Ishikawa (cell line): Measurements from ENCODE around the gene GALNT1.

Experiments
- CEBPB ChIP-seq: IDR thresholded peaks from 2 replicates; pipeline ENCODE4 v1.6.1; 2012
- CREB1 ChIP-seq: IDR thresholded peaks from 2 replicates; pipeline ENCODE4 v1.6.1; 2012; ENCODE audit warnings: low read depth
- EGR1 ChIP-seq: IDR thresholded peaks from 2 replicates; pipeline ENCODE4 v1.6.1; 2012
- EP300 ChIP-seq: IDR thresholded peaks from 2 replicates; pipeline ENCODE4 v1.6.1; 2012; ENCODE audit warnings: borderline replicate concordance
- FOXM1 ChIP-seq: IDR thresholded peaks from 2 replicates; pipeline ENCODE4 v1.6.1; 2012; ENCODE audit warnings: low read depth, borderline replicate concordance
- MAX ChIP-seq: IDR thresholded peaks from 2 replicates; pipeline ENCODE4 v1.6.1; 2012
- NFIC ChIP-seq: IDR thresholded peaks from 2 replicates; pipeline ENCODE4 v1.6.1; 2012
- RAD21 ChIP-seq: IDR thresholded peaks from 2 replicates; pipeline ENCODE4 v1.6.1; 2012; ENCODE audit warnings: low read depth
- TAF1 ChIP-seq: IDR thresholded peaks from 2 replicates; pipeline ENCODE4 v1.6.1; 2012; ENCODE audit warnings: low read depth, mild to moderate bottlenecking
- TCF12 ChIP-seq: IDR thresholded peaks from 2 replicates; pipeline ENCODE4 v1.6.1; 2012; ENCODE audit warnings: low read depth
- TEAD4 ChIP-seq: IDR thresholded peaks from 2 replicates; pipeline ENCODE4 v1.6.1; 2012
- YY1 ChIP-seq: IDR thresholded peaks from 2 replicates; pipeline ENCODE4 v1.6.1; 2012; ENCODE audit warnings: low read depth
- ZBTB7A ChIP-seq: IDR thresholded peaks from 2 replicates; pipeline ENCODE4 v1.6.1; 2012; ENCODE audit warnings: low read depth
- TF ChIP-seq, protein P1 (sequence below): IDR thresholded peaks from 2 replicates; pipeline ENCODE4 v1.6.1; 2012; ENCODE audit warnings: low read depth, mild to moderate bottlenecking
- TF ChIP-seq, protein P2 (sequence below): IDR thresholded peaks from 2 replicates; pipeline ENCODE4 v1.6.1; 2012

GALNT1 gene

DNA sequence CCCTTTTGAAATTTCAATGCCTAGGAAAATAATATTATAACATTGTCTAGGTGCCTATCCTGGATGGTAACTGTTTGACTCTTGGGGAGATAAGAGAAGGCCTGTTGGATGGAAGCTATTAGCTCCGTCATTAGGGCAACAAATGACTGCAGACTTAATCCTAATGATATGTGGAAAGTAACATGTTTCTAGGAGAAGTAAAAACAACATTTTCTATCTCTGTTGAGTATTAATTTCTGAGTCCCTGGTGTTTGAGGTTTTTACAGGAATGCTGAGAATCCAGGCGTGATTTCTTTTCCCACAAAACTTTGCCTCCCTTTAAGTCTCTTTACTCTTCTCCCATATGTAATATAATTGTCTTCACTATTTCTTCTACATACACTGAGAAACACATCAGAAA, 159.1 kb downstream of the GALNT1 start:
- no peak for TF ChIP-seq MAX
- TF ChIP-seq TCF12: no peak
- no peak for TF ChIP-seq YY1
- TF ChIP-seq EGR1: no peak

DNA sequence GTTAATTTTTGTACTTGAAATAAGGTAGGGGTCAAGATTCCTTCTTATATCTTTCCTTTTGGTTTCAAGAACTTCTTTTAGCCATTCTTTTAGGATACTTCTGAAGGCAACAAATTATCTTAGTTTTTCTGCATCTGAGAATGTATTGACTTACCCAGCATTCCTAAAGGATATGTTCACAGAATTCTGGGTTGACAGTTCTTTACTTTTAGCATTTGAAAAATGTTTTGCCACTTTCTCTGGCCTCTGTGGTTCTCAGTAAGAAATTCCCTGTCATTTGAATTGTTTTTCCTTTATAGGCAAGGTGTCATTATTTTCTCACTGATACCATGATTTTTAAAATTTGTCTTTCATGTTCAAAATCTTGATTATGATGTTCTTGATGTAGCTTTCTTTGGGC, 162.4 kb downstream of the GALNT1 start:
- TF ChIP-seq EP300: no peak
- no peak for TF ChIP-seq EGR1
- no peak for TF ChIP-seq TEAD4
- TF ChIP-seq TCF12: no peak
- no peak for TF ChIP-seq TAF1
- no peak for TF ChIP-seq CREB1
- TF ChIP-seq MAX: no peak
- no peak for TF ChIP-seq FOXM1
- TF ChIP-seq, protein P1, sequence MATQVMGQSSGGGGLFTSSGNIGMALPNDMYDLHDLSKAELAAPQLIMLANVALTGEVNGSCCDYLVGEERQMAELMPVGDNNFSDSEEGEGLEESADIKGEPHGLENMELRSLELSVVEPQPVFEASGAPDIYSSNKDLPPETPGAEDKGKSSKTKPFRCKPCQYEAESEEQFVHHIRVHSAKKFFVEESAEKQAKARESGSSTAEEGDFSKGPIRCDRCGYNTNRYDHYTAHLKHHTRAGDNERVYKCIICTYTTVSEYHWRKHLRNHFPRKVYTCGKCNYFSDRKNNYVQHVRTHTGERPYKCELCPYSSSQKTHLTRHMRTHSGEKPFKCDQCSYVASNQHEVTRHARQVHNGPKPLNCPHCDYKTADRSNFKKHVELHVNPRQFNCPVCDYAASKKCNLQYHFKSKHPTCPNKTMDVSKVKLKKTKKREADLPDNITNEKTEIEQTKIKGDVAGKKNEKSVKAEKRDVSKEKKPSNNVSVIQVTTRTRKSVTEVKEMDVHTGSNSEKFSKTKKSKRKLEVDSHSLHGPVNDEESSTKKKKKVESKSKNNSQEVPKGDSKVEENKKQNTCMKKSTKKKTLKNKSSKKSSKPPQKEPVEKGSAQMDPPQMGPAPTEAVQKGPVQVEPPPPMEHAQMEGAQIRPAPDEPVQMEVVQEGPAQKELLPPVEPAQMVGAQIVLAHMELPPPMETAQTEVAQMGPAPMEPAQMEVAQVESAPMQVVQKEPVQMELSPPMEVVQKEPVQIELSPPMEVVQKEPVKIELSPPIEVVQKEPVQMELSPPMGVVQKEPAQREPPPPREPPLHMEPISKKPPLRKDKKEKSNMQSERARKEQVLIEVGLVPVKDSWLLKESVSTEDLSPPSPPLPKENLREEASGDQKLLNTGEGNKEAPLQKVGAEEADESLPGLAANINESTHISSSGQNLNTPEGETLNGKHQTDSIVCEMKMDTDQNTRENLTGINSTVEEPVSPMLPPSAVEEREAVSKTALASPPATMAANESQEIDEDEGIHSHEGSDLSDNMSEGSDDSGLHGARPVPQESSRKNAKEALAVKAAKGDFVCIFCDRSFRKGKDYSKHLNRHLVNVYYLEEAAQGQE: no peak

DNA sequence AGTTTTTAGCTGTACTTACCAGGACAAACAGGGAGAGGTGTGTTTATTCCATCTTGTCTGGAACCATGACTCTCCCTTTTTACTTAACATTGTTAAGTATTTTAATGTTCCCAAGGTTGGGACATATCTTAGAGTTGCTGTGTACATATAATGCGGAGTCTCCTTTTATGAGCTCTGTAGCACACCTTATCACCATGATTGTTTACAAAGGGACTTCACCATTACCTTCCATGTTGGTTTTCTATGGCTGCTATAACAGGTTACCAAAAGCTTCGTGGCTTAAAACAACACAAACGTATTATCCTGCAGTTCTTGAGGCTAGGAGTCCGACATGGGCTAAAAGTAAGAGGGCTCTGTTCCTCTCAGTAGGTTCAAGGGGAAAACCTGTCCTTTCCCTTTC, 164.3 kb downstream of the GALNT1 start:
- no peak for TF ChIP-seq CEBPB
- TF ChIP-seq, protein P1: no peak
- TF ChIP-seq CREB1: no peak
- TF ChIP-seq, protein P2, sequence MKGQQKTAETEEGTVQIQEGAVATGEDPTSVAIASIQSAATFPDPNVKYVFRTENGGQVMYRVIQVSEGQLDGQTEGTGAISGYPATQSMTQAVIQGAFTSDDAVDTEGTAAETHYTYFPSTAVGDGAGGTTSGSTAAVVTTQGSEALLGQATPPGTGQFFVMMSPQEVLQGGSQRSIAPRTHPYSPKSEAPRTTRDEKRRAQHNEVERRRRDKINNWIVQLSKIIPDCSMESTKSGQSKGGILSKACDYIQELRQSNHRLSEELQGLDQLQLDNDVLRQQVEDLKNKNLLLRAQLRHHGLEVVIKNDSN: no peak
- no peak for TF ChIP-seq TCF12
- no peak for TF ChIP-seq TEAD4
- TF ChIP-seq TAF1: no peak
- no peak for TF ChIP-seq RAD21
- no peak for TF ChIP-seq YY1
- TF ChIP-seq NFIC: no peak
- no peak for TF ChIP-seq MAX
- no peak for TF ChIP-seq FOXM1
- TF ChIP-seq ZBTB7A: no peak
- no peak for TF ChIP-seq EP300
- TF ChIP-seq EGR1: no peak

- TF ChIP-seq ZBTB7A (no peak), FOXM1 (no peak), TEAD4 (no peak), EGR1 (no peak), EP300 (no peak), TAF1 (no peak), NFIC (no peak), MAX (no peak), TCF12 (no peak), CREB1 (no peak), RAD21 (no peak), YY1 (no peak)
- TF ChIP-seq, protein P2: no peak
- TF ChIP-seq, protein P1: no peak
Measured at GRCh38 chr18:35746826-35747339, 165.3 kb downstream of the GALNT1 start.
